ENCODE data around the gene SPAG17. TPM values are rescaled to one million over a fixed set of nuclear protein-coding genes. Genes with fewer than 3 reads are reported as not detected.

Gene SPAG17
- total and polyA plus RNA-seq, 2 of the 4 experiments (the other 2 are of a cell fraction), result 0.10 TPM; not detected in 1

- Histone ChIP-seq H2AFZ (replicated peaks; ENCODE audit: low read length, poor library complexity) (peak overlapping the region; percentile 99), H3K27me3 (ENCODE audit: control insufficient read depth, insufficient read depth, low read length) (no peaks in the 10 kb centered on the region), H2BK15ac (ENCODE audit: low read depth, low read length) (no peak overlapping the region), H4K20me1 (ENCODE audit: insufficient read depth, low read length) (peaks cover 8% of the 10 kb centered on the region; the same call in 1 of the 2 replicates), H3K23ac (ENCODE audit: low read depth, low read length) (peak overlapping the region; percentile 19), H2BK120ac (ENCODE audit: low read depth, low read length) (no peak overlapping the region), H3K18ac (ENCODE audit: low read depth, low read length) (no peak overlapping the region), H3K4me3 (ENCODE audit: insufficient read depth, low read depth, low read length) (peak overlapping the region; percentile 89), H2BK5ac (ENCODE audit: low read depth, low read length, poor library complexity, severe bottlenecking) (no peak overlapping the region), H3K36me3 (ENCODE audit: control insufficient read depth, insufficient read depth, low read length) (peaks cover 4% of the 10 kb centered on the region), H2BK20ac (ENCODE audit: low read depth, low read length) (no peak overlapping the region), H3K4me2 (ENCODE audit: low read depth, low read length) (peak overlapping the region; percentile 96), H3K27ac (ENCODE audit: insufficient read depth, low read length) (peak overlapping the region; percentile 70), H3K56ac (ENCODE audit: extremely low read depth, insufficient read depth, low read length) (peak overlapping the region; percentile 61), H4K91ac (ENCODE audit: insufficient read depth, low read depth, low read length) (peak overlapping the region; percentile 65; the same call in 1 of the 2 replicates), H3K9me1 (ENCODE audit: insufficient read depth, low read length) (peaks cover 3% of the 10 kb centered on the region), H3K9ac (ENCODE audit: low read depth, low read length) (peak overlapping the region; percentile 98), H4K8ac (ENCODE audit: low read depth in 2 of 2, low read length in 2 of 2) (peak overlapping the region; percentile 71 to 90; a peak in 3 of 4 replicates), H3K79me1 (ENCODE audit: low read depth in 1 of 2, low read length in 2 of 2) (peaks cover 18 to 69% of the 10 kb centered on the region in 2 experiments), H3K4me1 (ENCODE audit: control insufficient read depth, insufficient read depth, low read length) (0 out of 2 replicates have a peak, but pooled peaks cover 3% of the 10 kb centered on the region), H3K14ac (replicated peaks; ENCODE audit: low read depth, low read length) (peak overlapping the region; percentile 35), H3K4ac (ENCODE audit: low read depth, low read length) (peak overlapping the region; percentile 61), H2AK9ac (replicated peaks; ENCODE audit: low read depth, low read length, poor library complexity) (peak overlapping the region; percentile 94), H3K9me3 (ENCODE audit: control insufficient read depth, insufficient read depth, low read length) (no peaks in the 10 kb centered on the region), H2AK5ac (ENCODE audit: low read depth, low read length) (peak overlapping the region; percentile 95), H4K5ac (ENCODE audit: low read depth, low read length) (peak overlapping the region; percentile 31)
- in situ Hi-C loops (cut with MboI; ENCODE audit: low sequenced_read_pairs) (no loop called here), dilution Hi-C loops (cut with HindIII; ENCODE audit: low sequenced_read_pairs, unreplicated experiment) (no loop called here), intact Hi-C loops (cut with micrococcal nuclease) (no loop called here)
- TF ChIP-seq FOS (IDR thresholded peaks at IDR 0.05; ENCODE audit: low read depth, low read length) (no peak), MXI1 (IDR thresholded peaks at IDR 0.05; ENCODE audit: borderline replicate concordance, low read depth, low read length) (peak; percentile 61)
- no TSS peak for BruUV-seq (replicated peaks)
- DNase-seq (no peak), ATAC-seq (ENCODE audit: low read depth) (no peak)
- ChIA-PET POLR2A (ENCODE audit: unreplicated experiment) (no interaction called here), CTCF (interaction anchor here (1.4 to 1.6 kb wide), 2 partner anchors 17 to 19 kb away, joined by 3 read pairs; no protein-coding TSS in a partner anchor)
- WGBS, 2 experiments (ENCODE audit: extremely low coverage in 2 of 2, insufficient read length in 1 of 2), result 0% methylated on average over 10 of the region's 12 CpGs; no CpG with 5 or more reads in 1 of the 2 experiments
Measured at GRCh38 chr1:117930173-117930447, 254.9 kb downstream of the SPAG17 start.

Measured in IMR-90 (cell line).